GM18909 (cell line): ENCODE data around the gene CCDC93.

ENCODE experiments used
- ATAC-seq: cut with Tn5 transposase; IDR thresholded peaks from one replicate; pipeline ENCODE4 v1.9.1; 2021; ENCODE audit warnings: mild to moderate bottlenecking; ENCODE audit not compliant: unreplicated experiment, poor library complexity

The CCDC93 gene

GRCh38 chr2:117961201-117961600 lies 52.7 kb downstream of the CCDC93 start:
- no peak for ATAC-seq

DNA sequence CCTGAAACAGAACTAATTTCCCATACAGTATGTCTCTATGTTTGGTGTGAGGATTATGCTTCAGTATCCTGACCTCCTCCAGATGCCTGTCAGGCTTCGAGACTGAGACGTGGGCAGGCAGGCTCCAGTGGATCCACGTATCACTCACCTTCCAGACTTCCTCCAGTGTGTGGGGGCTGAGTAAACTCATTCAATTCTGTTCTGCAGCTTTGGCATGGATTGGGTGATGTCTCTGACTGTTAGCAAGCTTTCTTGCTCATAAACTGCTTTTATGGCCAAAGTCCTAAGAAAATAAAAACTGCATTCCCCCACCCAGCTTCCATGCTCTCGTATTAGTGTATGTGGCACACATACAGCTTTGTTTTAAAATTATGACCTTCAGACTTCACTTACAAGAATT lies 53.6 kb downstream of the CCDC93 start:
- ATAC-seq, result no peak

GRCh38 chr2:117958186-117958585 lies 55.7 kb downstream of the CCDC93 start:
- ATAC-seq, result no peak

DNA sequence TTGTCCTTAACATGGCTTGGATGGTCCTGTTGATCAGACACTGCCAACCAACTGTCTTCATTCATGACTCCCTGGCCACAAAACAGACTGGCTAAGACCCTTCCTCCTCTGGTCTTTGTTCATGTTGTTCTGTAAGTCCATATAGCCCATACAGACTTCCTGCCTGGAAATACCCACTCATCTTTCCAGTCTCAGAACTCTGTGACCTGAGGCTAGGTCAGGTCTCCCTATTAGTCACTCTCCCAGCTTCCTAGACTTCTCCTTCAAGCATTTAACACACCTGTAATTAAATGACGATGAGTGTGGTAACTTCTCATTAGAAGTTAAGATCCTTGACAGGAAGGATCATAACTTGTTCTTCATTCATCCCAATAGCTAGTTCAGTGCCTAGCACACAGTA lies 56.3 kb downstream of the CCDC93 start:
- ATAC-seq, result no peak

GRCh38 chr2:117956036-117956796 lies 57.7 kb downstream of the CCDC93 start:
- no peak for ATAC-seq

- no peak for ATAC-seq
Observed at GRCh38 chr2:117953231-117953630, 60.6 kb downstream of the CCDC93 start.

GRCh38 chr2:117952701-117953100 lies 61.2 kb downstream of the CCDC93 start:
- no peak for ATAC-seq

DNA sequence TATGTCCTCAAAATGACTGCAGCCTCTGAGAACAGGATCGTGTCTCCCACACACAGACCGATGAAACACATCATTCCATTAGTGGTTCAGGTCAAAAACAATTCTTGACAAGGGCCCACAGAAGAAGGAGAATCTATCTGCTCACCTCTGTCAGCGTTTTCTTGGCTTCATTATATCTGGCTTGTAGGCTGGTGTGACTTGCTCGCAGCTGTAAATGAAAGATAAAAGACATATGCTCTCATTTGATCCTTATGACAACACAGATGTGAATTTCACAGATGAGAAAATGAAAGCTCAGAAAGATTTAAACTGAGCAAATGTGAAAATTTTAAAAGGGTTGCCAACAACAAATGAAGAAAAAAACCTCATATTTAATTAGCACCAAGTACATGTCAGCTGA lies 61.6 kb downstream of the CCDC93 start:
- ATAC-seq, result no peak

GRCh38 chr2:117949806-117950205 lies 64.1 kb downstream of the CCDC93 start:
- ATAC-seq, result no peak

GRCh38 chr2:117948615-117949014 lies 65.3 kb downstream of the CCDC93 start:
- ATAC-seq, result no peak

GRCh38 chr2:117945296-117945695 lies 68.6 kb downstream of the CCDC93 start:
- ATAC-seq, result no peak

DNA sequence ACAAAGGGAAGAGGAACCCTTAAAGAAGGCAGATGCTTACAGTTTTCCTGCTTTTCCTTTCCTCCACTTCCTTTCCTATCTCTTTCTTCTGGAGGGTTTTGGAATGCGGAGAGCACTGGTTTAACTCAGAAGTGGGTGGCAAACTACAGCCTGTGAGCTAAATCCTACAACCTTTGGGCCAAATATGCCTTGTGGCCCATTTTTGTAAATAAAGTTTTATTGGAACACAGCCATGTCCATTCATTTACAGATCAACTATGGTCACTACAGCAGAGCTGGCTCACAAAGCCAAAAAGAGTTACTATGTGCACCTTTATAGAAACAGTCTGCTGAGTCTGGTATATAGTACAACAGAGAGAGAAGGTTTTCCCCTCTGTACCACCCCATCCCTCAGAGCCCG lies 69.1 kb downstream of the CCDC93 start:
- no peak for ATAC-seq

DNA sequence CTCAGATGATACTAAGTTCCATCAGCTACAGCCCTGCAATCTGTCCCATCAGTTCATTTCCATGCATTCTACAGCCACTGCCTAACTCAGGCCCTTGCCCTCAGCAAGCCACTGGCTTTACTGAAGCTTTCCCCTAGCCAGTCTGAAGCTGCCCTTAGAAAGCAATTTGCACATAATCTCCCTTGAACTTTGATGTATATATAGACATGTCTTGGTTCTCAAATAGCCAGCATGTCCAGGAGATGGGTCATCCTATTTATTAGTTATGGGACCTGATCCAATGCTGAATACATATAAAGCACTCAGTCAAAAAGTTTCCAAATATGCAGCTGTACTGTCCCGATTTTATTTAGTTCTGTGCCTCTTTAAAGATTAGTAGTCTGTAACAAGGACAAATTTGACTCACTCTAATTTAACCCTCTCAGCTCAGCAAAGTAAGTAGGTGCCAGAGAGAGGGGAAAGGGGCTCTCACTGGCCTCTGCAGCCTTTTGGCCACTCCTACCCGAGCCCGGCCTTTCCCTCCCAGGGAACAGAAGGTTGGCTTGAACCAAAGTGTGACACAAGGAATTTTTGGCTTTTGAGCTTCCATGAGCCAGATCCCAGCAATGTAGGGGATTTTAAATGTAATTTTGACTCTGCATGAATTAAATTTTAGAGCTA lies 70.7 kb downstream of the CCDC93 start:
- no peak for ATAC-seq

- no peak for ATAC-seq
Observed at GRCh38 chr2:117942551-117942950, 71.3 kb downstream of the CCDC93 start.

DNA sequence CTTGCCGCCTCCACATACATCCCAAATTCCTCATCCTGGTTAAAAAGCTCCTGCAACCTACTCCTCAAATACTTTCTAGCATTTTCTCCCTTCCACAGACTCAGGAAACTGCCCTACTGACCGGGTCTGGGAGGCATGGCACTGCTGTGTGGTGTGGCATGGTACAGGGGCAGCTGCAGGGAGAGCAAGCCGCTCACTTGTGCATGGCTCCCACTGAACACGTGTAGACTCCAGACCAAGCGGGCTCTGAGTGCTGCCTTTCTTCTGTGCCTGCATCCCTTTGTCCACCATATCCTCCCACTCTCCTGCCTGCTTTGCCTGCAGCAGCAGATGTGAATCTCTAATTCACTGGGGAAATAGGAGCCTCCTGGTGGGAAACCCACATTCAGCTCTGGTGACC lies 72.2 kb downstream of the CCDC93 start:
- ATAC-seq, result no peak

DNA sequence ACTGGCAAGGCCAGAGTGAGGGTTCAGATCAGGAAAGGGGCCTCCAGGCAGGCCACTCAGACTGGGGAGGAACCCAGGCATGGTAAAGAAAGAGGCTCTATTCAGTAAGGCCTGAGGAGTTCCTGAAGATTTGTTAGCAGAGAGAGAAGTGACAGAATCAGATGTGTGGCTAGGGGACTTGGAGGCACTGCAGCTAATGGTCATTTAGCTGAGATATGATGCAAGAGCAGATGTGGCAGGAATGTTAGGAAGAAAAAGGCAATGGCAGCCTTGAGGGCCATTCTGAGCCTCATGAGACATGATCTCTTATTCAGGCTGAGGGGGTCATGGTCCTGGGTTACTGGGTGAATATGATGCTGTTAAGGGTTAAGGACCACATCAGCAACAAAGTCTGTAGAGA lies 73.4 kb downstream of the CCDC93 start:
- ATAC-seq, result no peak

DNA sequence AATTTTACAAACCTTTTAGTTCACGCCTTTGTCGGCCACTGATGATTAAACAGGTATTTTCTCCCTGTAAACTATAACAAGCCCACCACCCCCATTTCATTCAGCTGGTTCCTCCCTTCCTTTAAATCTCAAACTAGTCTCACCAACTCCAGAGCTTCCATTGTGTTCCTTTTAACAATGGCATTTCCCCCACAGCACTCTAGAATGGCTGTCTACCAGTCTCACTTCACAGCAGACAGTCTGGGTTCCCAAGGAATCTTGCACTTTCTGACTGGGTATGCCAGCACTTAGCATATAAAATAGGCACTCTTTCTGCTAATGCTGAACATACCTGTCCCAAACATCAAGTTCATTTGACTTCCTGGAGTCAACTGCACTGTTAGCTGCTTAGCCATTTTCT lies 75.3 kb downstream of the CCDC93 start:
- no peak for ATAC-seq

DNA sequence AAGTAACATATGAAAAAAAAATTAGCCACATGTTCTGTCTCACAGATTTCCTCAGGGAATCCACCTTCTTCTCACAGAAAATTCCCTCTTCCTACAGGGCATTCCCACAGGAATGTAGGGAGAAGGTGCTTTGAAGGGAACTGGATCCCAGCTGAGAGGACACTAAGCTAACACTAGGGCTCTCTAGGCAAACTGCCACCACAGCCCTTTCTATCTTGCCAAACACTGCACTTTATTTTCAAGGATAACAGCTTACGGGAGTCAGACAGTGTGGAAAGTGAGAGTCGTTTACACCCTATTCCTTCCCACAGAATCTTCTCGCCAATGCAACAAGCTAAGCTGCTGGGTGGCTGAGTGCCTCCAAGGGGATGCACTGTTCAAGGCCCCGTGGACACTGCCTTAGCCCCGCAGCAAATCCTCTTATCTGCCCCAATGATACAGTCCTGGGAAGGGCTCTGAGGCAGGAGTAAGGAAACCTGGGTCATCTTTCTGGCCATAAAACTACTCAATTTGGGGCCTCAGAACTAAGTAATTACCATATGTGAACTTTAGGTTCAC lies 76.9 kb downstream of the CCDC93 start:
- ATAC-seq, result no peak

GRCh38 chr2:117935954-117936353 lies 77.9 kb downstream of the CCDC93 start:
- ATAC-seq, result no peak

DNA sequence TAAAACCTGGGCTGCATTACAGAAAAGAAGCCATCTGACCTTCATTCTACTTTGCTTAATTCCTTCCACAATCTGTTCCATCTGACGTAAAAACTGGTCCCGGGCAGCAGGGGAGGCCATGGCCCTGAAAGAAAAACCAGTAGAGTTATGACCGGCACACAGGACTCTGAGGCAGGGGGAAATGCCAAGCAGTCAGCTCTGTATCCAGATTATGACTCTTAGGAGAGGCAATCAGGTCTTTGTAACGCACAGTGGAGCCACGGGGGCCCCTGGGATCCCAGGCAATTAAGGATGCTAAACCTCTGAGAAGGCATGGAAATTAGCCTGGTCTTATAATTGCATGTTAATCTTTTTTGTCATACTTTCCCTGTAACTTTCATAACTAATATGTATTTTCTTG lies 78.4 kb downstream of the CCDC93 start:
- no peak for ATAC-seq

GRCh38 chr2:117933884-117934354 lies 80.0 kb downstream of the CCDC93 start:
- no peak for ATAC-seq

- ATAC-seq, result no peak
Observed at GRCh38 chr2:117931978-117932377, 81.9 kb downstream of the CCDC93 start.
